22Rv1 (cell line): Measurements from ENCODE around the gene DESI1.

Source experiments
- CTCF ChIP-seq: fragments of 450-650 bp; IDR thresholded peaks from 2 replicates; pipeline ENCODE4 v1.5.1; 2017; ENCODE audit warnings: mild to moderate bottlenecking
- ZFX ChIP-seq: fragments of 450-650 bp; IDR thresholded peaks from 2 replicates; pipeline ENCODE4 v1.6.1; 2017; ENCODE audit warnings: antibody characterized with exemption, borderline replicate concordance

GRCh38 chr22:41570221-41570620 lies 50.6 kb downstream of the DESI1 start:
- no peak for TF ChIP-seq CTCF
- TF ChIP-seq ZFX: no peak
